ENCODE data around the gene CTDNEP1.
"Not testable (repeated sequence)": the region's sequence is repeated elsewhere in the genome, so short reads cannot be mapped to it uniquely, and the experiment has no call there.

CTDNEP1 gene

DNA sequence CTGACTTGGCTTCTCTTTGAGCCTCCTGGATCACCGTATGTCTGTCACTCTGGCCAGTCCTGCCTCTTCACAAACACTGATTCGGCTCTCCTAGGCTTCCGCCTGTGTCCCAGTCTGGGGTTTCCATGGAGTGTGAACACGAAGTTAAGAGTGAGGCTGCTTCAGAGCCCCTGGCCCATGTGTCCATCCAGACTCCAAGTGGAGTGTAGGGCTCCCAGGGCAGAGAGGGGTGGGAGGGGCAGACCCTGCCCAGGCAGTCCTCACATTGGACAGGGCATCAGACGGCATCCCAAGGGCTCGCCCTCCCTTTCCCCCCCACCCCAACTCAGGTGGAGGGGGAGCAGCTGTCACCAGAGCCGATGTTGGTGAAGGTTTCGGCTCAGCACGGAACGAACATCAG is 7.7 kb downstream of the CTDNEP1 start:
- not testable (repeated sequence) for DNase-seq

GRCh38 chr17:7243453-7243729 is 8.1 kb downstream of the CTDNEP1 start:
- DNase-seq: no peak

DNA sequence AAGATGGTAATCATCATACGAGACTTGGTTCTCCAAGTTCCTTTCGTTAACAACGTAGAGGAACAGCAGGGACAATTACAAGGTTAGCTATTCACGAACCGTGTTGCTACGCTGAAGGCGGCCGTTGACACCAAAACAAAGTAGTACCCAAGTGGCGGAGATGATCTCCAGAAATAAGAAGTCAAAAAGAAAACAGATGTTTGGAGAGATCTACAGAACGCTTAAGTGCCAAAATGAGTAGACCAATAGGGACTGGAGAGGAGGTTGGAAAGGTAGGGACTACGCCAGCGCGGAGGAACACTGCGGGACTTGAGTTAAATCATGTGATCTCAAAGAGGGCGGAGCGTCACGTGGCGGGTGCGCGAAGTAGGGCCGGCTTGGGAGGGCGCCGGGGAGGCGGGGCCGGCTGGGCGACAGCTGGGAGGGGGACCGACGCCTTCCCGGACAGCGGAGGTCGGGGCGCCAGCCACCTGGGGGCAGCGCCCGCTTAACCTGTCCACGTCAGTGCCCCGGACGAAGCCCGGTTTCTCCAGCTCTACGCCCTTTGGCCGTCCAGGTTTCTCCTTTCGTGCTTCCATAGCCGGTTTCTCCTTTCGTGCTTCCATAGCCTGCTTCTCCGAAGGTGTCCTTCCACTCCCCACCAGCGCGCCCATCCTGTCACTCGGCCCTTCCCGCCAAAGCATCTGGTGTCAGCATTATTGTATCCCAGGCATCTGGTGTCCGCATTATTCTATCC is 8.6 kb downstream of the CTDNEP1 start:
- peak; percentile 91 to 94 for DNase-seq

GRCh38 chr17:7241783-7242716 is 9.5 kb downstream of the CTDNEP1 start, which contains the start of gene GABARAP:
Gene GABARAP, minus strand, starts transcription at chr17:7242449. Its CDS starts 119 bp downstream, at chr17:7242330.
- DNase-seq: peak; percentile 86 to 95

DNA sequence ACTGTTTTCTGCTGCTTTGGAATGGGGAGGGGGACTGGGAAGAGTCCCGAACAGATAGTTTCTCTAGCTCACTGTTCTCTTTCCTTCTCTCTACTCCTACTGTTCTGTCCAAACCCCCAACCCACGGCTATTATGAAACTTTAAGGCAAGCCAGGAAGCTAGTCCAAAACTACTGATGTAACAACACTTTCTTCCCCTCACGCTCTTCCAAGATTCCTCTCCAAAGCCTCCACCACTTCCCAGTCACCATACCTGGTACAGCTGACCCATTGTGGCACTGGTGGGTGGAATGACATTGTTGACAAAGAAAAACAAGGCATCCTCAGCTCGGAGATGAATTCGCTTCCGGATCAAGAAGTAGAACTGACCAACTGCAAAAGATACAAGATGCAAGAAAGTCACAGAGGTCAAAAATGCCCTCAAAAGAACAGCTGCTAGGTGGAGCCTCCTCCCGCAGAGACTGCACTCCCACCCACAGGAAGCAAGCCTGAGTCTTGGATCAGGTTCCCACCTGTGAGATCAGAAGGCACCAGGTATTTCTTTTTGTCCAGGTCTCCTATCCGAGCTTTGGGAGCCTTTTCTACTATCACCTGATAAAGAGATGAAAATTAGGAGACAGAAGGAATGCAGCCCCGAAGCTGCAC is 10.3 kb downstream of the CTDNEP1 start:
- DNase-seq: no peak

GRCh38 chr17:7240375-7240774 is 11.2 kb downstream of the CTDNEP1 start:
- DNase-seq: peak in 1 of 2 donors; percentile 8

- DNase-seq: peak; percentile 87 to 100
These were observed 12.2 kb downstream of the CTDNEP1 start, which contains the start of gene PHF23 for GRCh38 chr17:7239091-7240027. Gene PHF23, minus strand, starts transcription at chr17:7239457. Its CDS starts 178 bp downstream, at chr17:7239279.

DNA sequence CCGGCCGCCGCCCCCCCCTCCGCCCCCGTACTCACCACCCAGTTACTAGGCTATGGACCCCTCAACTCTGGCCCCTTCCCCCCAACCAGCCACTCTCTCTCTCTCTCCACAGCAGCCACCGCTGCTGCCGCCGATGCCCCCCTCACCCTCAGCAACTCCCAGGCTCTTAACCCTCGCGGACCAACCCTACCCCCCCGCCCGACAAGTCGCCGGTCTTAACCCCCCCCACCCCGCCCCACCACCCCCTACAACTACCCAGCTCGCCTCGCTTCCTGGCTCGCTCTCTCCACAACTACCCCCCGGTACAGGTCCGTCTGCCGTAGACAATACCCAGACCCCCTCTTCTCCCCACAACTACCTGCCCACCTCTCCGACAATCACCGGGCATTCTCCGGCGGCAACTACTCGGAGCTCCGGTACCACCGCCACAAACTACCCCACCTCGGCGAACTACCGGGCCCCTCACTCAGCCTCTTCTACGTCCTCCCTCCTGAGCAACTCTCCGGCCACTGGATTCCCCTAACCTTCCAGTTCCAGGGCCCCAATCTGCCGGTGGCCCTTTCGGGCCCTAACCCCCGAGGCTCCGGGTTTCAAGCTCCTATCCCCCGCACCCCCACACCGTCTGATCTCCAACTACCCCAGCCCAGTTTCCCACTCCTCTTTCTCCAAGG is 13.0 kb downstream of the CTDNEP1 start:
- DNase-seq: no peak

- DNase-seq: peak in 1 of 2 donors; percentile 44
These were observed 13.6 kb downstream of the CTDNEP1 start for GRCh38 chr17:7237761-7238419.

DNA sequence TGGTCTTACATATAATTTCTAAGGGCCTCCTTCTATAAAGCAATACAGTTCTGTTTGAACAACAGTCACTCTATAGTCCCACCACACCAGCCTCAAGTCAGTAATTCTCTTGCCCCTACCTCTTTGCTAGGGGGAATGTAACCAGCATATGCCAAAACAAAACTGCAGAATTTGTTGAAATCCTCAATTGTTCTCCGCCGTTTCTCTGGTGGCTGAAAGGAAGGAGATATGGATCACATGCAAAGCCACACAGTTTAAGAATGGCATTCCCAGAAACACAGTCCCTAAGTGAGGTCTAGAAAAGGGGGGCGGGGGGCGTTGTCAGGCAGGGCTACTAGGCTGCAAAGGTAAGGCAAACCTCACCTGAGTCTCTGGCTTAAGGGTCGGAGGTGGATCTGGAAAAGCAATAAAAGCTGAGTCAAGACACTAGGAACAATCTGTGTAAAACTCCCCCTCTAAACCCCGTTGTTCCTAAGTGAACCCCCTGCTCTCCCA is 14.2 kb downstream of the CTDNEP1 start:
- no peak for DNase-seq

- DNase-seq: no peak
These were observed 14.7 kb downstream of the CTDNEP1 start for GRCh38 chr17:7236808-7237207.

- DNase-seq: no peak
These were observed 15.6 kb downstream of the CTDNEP1 start for GRCh38 chr17:7235693-7236665.

DNA sequence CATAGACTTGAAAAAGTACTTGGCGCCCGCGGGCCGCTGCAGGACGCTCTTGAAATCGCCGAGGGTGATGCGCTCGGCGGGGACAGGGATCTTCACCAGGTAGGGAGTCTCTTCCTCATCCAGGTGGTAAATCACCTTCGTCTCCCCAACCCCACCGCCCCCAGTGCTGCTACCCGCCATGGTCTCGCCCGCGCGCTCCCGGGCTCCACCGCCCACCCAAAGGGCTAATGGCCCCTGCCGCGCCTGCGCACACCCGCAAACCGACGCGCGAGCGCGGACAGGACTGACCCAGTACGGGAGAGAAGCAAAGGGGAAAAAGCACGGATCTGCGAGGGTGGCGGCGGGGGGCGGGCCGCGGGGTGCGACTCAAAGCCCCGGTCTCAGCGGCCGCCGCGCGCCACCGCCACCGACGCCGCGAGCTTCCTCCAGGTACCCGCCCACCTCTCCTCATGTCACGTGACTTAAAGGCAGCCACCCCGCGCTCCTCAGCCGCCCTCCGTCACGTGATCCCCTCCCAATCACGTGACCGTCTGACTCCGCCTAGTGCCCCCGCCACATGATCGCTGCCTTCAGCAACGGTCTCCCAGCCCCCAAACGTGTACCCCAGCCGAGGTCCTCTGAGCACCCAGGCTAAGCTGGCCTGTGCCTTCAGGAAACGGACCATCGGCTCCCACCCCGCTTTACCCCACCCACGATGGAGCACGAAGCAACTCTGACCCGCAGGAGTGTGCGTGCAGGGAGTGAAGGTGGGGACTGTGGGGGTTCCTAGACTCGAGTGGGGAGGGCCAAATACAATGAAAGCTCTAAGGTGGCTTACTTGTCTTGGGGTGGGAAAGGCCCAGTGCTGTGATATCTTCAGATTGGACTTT is 17.2 kb downstream of the CTDNEP1 start, which contains the start of gene DVL2:
TSS of gene DVL2 (minus strand) at position 435 of the 869 bp plus-strand sequence. CDS start at position 180, 255 bp downstream.
- DNase-seq: peak; percentile 82 to 94

- DNase-seq: no peak
These were observed 17.8 kb downstream of the CTDNEP1 start for GRCh38 chr17:7233701-7234082.

- DNase-seq: no peak
These were observed 19.4 kb downstream of the CTDNEP1 start for GRCh38 chr17:7232114-7232513.

DNA sequence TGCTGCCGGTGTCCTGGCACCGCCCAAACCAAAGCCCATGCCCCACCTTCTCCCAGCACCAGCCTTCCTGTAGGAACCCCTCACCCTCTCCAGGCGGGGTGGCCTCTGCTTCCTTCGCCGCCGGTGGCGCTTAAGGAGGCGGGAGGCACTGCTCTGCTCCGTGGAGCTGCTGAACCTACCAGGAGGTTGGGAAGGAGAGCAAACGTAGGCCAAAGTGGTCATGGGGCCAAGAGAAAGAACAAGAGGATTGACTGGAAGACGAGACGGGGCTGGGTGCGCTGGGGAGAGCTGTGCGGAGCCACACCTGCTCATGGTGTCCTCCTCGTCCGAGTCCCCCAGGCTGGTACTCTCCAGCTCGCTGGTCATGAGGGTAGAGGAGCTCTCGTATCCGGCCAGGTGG is 22.0 kb downstream of the CTDNEP1 start:
- no peak for DNase-seq

DNA sequence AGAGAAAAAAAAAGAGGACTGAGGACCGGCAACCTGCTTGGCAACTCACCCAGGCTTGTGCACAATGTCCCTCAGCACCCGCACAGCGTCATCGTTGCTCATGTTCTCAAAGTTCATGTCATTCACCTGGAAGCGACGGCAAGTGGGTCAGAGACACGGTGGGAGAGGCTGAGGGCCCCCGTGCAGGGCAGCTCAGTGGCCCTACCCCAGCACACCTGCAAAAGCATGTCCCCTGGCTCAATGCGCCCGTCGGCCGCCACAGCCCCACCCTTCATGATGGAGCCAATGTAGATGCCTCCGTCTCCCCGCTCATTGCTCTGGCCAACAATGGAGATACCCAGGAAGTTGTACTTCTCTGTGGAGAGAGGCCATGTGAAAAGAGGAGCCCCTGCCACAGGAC is 22.6 kb downstream of the CTDNEP1 start:
- no peak for DNase-seq

Measured in bone marrow (tissue), 2 donors.